Peyer's patch (tissue), 4 donors: ENCODE results near the gene KRTAP9-9. TPM values are rescaled to one million over a fixed set of nuclear protein-coding genes. Genes with fewer than 3 reads are reported as not detected.

Experiments used
- DNase-seq, 3 donors: peaks; one replicate each; pipeline ENCODE4 v3.0.0-alpha.2; 2017 to 2019
- H3K27ac ChIP-seq, 4 donors: fragments of 200-600 bp; sonication (generic); one replicate each; pipeline ENCODE4 v1.5.1; 2016 to 2019
- H3K27me3 ChIP-seq, 2 donors: fragments of 200-600 bp; sonication (generic); one replicate each; pipeline ENCODE4 v1.5.1; 2019
- H3K36me3 ChIP-seq, 3 donors: fragments of 200-600 bp; sonication (generic); one replicate each; pipeline ENCODE4 v1.5.1; 2016 to 2019
- H3K4me1 ChIP-seq, 4 donors: fragments of 200-600 bp; sonication (generic); one replicate each; pipeline ENCODE4 v1.5.1; 2016 to 2019
- H3K4me3 ChIP-seq, 4 donors: fragments of 200-600 bp; sonication (generic); 1 replicate in 3 of 4; 2 replicates in 1 of 4; pipeline ENCODE4 v1.5.1; 2016 to 2019; ENCODE audit warnings: mild to moderate bottlenecking in 1 of 4
- H3K9me3 ChIP-seq, 4 donors: fragments of 200-600 bp; sonication (generic); one replicate each; pipeline ENCODE4 v1.5.1; 2016 to 2019; ENCODE audit warnings: mild to moderate bottlenecking in 1 of 4
- POLR2A ChIP-seq, 2 donors: fragments of 450-650 bp; IDR thresholded peaks; one replicate each; pipeline ENCODE4 v1.5.1; 2017; ENCODE audit warnings: antibody characterized with exemption in 2 of 2, mild to moderate bottlenecking in 2 of 2, moderate library complexity in 2 of 2
- small RNA-seq, 2 donors: library from RNA; depleted of rRNA; stranded (forward); fragments of <200 nt; gene quantifications; one replicate each; pipeline ENCODE3, GENCODE V24; 2016
- total RNA-seq, 4 donors: library from RNA; depleted of rRNA; stranded (reverse); fragments of >200 nt; gene quantifications; one replicate each; pipeline ENCODE4 v1.1.0, GENCODE V29; 2016
- TF ChIP-seq, protein P1 (sequence below), 6 experiments: fragments of 450-650 bp in 4 of 6; fragments of 200-600 bp in 2 of 6; sonication (generic) in 1 of 6; IDR thresholded peaks; one replicate each; pipeline ENCODE4 v1.5.1; 2017 to 2019; ENCODE audit warnings: antibody characterized with exemption in 6 of 6, mild to moderate bottlenecking in 3 of 6, moderate library complexity in 1 of 6

Gene KRTAP9-9
- total RNA-seq, 4 donors from 2014 or later, result not detected

DNA sequence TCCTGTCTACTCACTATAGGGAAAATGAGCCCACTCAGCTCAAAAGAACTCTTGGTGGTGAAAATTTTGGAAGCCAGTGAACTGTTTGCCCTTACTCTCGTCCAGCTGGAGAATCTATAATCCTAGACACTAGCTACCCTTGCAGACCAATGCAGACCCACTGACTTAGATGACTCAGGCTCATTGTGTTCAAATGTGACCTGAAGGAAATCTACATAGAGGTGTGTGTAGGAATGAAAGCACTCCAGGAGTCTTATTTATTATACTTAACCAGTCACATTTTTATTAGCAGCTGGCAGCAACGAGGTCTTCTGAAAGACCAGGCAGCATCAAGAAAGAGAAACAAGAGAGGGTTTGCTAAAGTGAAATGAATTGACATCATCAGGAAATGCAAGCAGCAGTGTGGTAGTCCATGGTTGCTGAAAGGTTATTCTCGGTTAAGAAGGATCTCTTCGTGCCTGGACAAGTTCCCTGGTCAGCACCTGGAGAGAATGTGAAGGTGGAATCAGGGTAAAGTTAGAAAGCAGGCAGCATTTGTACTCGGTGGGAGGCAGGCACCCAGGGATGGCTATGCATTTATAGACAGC lies 46.1 kb downstream of the KRTAP9-9 start:
- H3K4me3 ChIP-seq, result no peak overlapping the region
- no peaks in the 10 kb centered on the region for H3K4me1 ChIP-seq
- H3K9me3 ChIP-seq, result no peaks in the 10 kb centered on the region
- no peaks in the 10 kb centered on the region for H3K36me3 ChIP-seq
- DNase-seq, result no peak
- H3K27ac ChIP-seq, result no peak overlapping the region
- H3K27me3 ChIP-seq, result no peaks in the 10 kb centered on the region
- TF ChIP-seq, protein P1, sequence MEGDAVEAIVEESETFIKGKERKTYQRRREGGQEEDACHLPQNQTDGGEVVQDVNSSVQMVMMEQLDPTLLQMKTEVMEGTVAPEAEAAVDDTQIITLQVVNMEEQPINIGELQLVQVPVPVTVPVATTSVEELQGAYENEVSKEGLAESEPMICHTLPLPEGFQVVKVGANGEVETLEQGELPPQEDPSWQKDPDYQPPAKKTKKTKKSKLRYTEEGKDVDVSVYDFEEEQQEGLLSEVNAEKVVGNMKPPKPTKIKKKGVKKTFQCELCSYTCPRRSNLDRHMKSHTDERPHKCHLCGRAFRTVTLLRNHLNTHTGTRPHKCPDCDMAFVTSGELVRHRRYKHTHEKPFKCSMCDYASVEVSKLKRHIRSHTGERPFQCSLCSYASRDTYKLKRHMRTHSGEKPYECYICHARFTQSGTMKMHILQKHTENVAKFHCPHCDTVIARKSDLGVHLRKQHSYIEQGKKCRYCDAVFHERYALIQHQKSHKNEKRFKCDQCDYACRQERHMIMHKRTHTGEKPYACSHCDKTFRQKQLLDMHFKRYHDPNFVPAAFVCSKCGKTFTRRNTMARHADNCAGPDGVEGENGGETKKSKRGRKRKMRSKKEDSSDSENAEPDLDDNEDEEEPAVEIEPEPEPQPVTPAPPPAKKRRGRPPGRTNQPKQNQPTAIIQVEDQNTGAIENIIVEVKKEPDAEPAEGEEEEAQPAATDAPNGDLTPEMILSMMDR (IDR thresholded peaks at IDR 0.05), result no peak
- no peak for TF ChIP-seq POLR2A (IDR thresholded peaks at IDR 0.05)

DNA sequence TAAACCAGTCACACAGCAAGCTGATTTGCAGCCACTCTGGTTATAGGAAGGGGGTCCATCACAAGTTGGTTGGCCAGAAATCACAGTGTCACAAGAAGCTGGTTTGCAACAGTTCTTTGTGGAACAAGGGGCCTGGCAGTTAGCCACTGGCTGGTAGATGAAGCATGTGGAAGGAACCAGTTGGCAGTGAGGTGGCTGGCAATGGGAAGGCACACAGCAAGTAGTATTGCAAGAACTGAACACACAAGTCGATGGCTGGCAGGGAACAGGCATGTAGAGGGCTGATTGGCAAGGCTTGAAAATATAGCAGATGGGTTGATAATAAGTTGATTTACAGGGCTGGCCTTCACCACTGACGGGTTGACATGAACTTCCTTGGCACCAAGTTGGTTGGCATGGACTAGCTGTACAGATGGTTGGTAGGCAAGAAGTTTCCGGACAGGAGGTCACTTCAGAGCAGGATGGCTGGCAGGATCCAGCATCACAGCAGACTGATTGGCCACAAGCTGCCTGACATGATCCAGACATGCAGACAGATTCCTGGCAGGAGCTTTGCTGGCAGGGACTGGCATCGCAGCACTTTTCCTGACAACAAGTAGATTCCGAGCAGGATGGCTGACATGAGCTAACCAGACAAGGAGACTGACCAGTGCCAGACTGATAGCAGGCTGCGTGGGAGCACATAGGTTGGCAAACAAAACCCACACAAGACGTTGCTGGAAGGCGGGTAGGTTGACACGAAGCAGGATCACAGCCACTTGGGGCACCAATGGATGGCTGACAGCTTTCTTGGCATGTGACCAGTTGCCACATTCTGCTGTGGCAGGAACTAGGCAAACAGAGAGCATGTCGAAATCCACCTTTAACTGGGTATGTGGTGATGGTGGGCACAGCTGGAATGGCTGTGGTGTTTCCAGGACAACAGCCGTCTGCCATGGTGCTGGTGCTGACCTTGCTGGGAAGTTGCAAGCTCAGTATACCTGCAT lies 47.0 kb downstream of the KRTAP9-9 start, which contains the start of gene KRTAP29-1:
KRTAP29-1 (minus strand) TSS at position 936 of the 986 bp plus-strand sequence; CDS start at position 936, 0 bp downstream.
- no peak for DNase-seq
- TF ChIP-seq, protein P1 (IDR thresholded peaks at IDR 0.05), result no peak
- TF ChIP-seq POLR2A (IDR thresholded peaks at IDR 0.05), result no peak

DNA sequence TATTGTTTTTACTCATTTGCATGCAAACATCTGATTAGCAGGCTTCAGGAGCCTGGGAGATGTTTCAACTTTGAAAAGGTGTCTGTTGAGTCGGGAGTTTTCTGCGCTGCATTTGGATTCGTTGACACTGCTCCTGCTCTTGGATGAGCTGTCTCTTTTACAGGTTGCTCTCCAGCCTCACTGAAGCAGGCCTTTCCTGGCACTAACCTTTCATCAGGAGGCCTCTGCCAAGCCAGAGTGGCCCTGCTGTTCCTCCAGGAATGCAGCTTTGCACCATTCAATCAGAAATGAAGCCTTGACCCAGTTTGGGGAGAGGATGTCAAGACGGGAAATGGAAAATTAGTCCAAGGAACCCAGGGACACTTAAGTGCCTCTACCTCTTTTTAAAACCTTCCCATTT lies 47.8 kb downstream of the KRTAP9-9 start:
- Histone ChIP-seq H3K9me3 (no peaks in the 10 kb centered on the region), H3K27ac (no peak overlapping the region), H3K4me3 (no peak overlapping the region), H3K4me1 (peaks cover 0 to 3% (median 0%) of the 10 kb centered on the region in 4 donors), H3K36me3 (no peaks in the 10 kb centered on the region), H3K27me3 (no peaks in the 10 kb centered on the region)
- TF ChIP-seq POLR2A (IDR thresholded peaks at IDR 0.05), result no peak
- TF ChIP-seq, protein P1 (IDR thresholded peaks at IDR 0.05), result no peak
- DNase-seq, result no peak

More for the DNA sequence above, 47.0 kb downstream of the KRTAP9-9 start, which contains the start of gene KRTAP29-1:
- Histone ChIP-seq H3K4me3 (no peak within 1 kb of the TSS), H3K4me1 (no peaks in the 10 kb centered on the region), H3K36me3 (no peaks in the 10 kb centered on the region), H3K27me3 (no peaks in the 10 kb centered on the region), H3K9me3 (no peaks in the 10 kb centered on the region), H3K27ac (no peak within 1 kb of the TSS)

DNA sequence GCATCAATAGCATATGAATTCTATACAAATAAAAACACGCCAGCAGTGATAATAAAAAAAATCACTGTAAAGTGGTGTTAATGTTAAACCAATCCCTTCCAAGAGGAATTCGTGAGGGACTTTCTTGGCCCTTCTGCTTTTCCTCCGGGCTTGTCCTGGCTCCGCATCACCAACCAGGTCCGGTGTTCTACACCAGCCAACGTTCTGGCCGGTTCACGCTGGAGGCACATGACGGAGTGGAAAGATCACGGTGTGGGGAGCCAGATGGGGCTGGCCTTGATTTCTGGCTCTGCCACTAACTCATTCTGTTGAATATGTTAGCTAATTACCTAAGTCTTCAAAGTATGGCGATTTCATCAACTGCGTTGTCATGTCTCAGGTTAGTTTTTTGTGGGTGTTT lies 48.9 kb downstream of the KRTAP9-9 start:
- no peaks in the 10 kb centered on the region for H3K27me3 ChIP-seq
- no peaks in the 10 kb centered on the region for H3K9me3 ChIP-seq
- H3K36me3 ChIP-seq, result no peaks in the 10 kb centered on the region
- H3K4me3 ChIP-seq, result no peak overlapping the region
- no peak for TF ChIP-seq POLR2A (IDR thresholded peaks at IDR 0.05)
- H3K27ac ChIP-seq, result no peak overlapping the region
- DNase-seq, result no peak
- H3K4me1 ChIP-seq, result peaks cover 0 to 14% (median 0%) of the 10 kb centered on the region in 4 donors

Small RNAs within 50 kb of the gene (small RNA-seq; reads per million reads assigned to genes)
- gene KRTAP9-10P, result 0 reads per million in 2 donors

Other genes starting within 250 kb of the KRTAP9-9 start
- gene KRTAP3-1, start 246.3 kb upstream of the KRTAP9-9 start, total RNA-seq, result not detected
- not detected for gene KRTAP1-5, start 228.2 kb upstream of the KRTAP9-9 start, total RNA-seq
- gene KRTAP1-4, start 225.2 kb upstream of the KRTAP9-9 start, total RNA-seq, result not detected
- gene KRTAP1-3, start 220.5 kb upstream of the KRTAP9-9 start, total RNA-seq, result not detected
- not detected for gene KRTAP1-1, start 213.9 kb upstream of the KRTAP9-9 start, total RNA-seq
- gene KRTAP2-1, start 208.1 kb upstream of the KRTAP9-9 start, total RNA-seq, result not detected
- gene KRTAP2-2, start 200.2 kb upstream of the KRTAP9-9 start, total RNA-seq, result not detected
- not detected for gene KRTAP2-3, start 195.3 kb upstream of the KRTAP9-9 start, total RNA-seq
- gene KRTAP2-4, start 189.5 kb upstream of the KRTAP9-9 start, total RNA-seq, result not detected
- gene KRTAP4-7, start 171.2 kb upstream of the KRTAP9-9 start, total RNA-seq, result not detected
- gene KRTAP4-8, start 157.2 kb upstream of the KRTAP9-9 start, total RNA-seq, result not detected
- not detected for gene KRTAP4-16, start 153.2 kb upstream of the KRTAP9-9 start, total RNA-seq
- not detected for gene KRTAP4-9, start 150.0 kb upstream of the KRTAP9-9 start, total RNA-seq
- gene KRTAP4-11, start 137.0 kb upstream of the KRTAP9-9 start, total RNA-seq, result not detected
- not detected for gene KRTAP4-12, start 131.2 kb upstream of the KRTAP9-9 start, total RNA-seq
- not detected for gene KRTAP4-6, start 114.8 kb upstream of the KRTAP9-9 start, total RNA-seq
- gene KRTAP4-5, start 105.6 kb upstream of the KRTAP9-9 start, total RNA-seq, result not detected
- not detected for gene KRTAP4-4, start 94.6 kb upstream of the KRTAP9-9 start, total RNA-seq
- not detected for gene KRTAP4-3, start 87.2 kb upstream of the KRTAP9-9 start, total RNA-seq
- not detected for gene KRTAP4-2, start 77.2 kb upstream of the KRTAP9-9 start, total RNA-seq
- gene KRTAP4-1, start 70.5 kb upstream of the KRTAP9-9 start, total RNA-seq, result not detected
- gene KRTAP9-1, start 65.5 kb upstream of the KRTAP9-9 start, total RNA-seq, result not detected
- gene KRTAP9-2, start 28.7 kb upstream of the KRTAP9-9 start, total RNA-seq, result not detected
- not detected for gene KRTAP9-3, start 22.9 kb upstream of the KRTAP9-9 start, total RNA-seq
- gene KRTAP9-8, start 17.4 kb upstream of the KRTAP9-9 start, total RNA-seq, result not detected
- gene KRTAP9-4, start 5.7 kb upstream of the KRTAP9-9 start, total RNA-seq, result not detected
- not detected for gene KRTAP9-6, start 10.0 kb downstream of the KRTAP9-9 start, total RNA-seq
- not detected for gene KRTAP9-7, start 20.3 kb downstream of the KRTAP9-9 start, total RNA-seq
- not detected for gene KRTAP29-1, start 47.5 kb downstream of the KRTAP9-9 start, total RNA-seq
- not detected for gene KRTAP16-1, start 53.9 kb downstream of the KRTAP9-9 start, total RNA-seq
- not detected for gene KRTAP17-1, start 60.3 kb downstream of the KRTAP9-9 start, total RNA-seq
- not detected for gene KRT33A, start 95.4 kb downstream of the KRTAP9-9 start, total RNA-seq
- not detected for gene KRT33B, start 114.4 kb downstream of the KRTAP9-9 start, total RNA-seq
- not detected for gene KRT34, start 126.9 kb downstream of the KRTAP9-9 start, total RNA-seq
- gene KRT31, start 142.2 kb downstream of the KRTAP9-9 start, total RNA-seq, result not detected
- gene KRT37, start 169.2 kb downstream of the KRTAP9-9 start, total RNA-seq, result not detected
- gene KRT38, start 185.6 kb downstream of the KRTAP9-9 start, total RNA-seq, result not detected
- gene KRT32, start 212.0 kb downstream of the KRTAP9-9 start, total RNA-seq, result not detected
- gene KRT35, start 225.8 kb downstream of the KRTAP9-9 start, total RNA-seq, result not detected
- gene KRT36, start 234.5 kb downstream of the KRTAP9-9 start, total RNA-seq, result not detected